NCI-H460 (cell line): ENCODE data around the gene TIAM2. TPM values are rescaled to one million over a fixed set of nuclear protein-coding genes. Genes with fewer than 3 reads are reported as not detected.
"Not testable (repeated sequence)": the region's sequence is repeated elsewhere in the genome, so short reads cannot be mapped to it uniquely, and the experiment has no call there.

Experiments used
- DNase-seq: peaks from one replicate; pipeline ENCODE4 v3.0.0-alpha.2; 2016; ENCODE audit warnings: low read depth; ENCODE audit errors: extremely low read depth
- total RNA-seq: library from RNA; depleted of rRNA; stranded (reverse); fragments of >200 nt; shearing (Covaris generic); gene quantifications from 2 replicates; pipeline ENCODE4 v1.2.3, GENCODE V29; 2014

Gene TIAM2
- total RNA-seq, 1 experiment from 2014 or later = 2.8 TPM

DNA sequence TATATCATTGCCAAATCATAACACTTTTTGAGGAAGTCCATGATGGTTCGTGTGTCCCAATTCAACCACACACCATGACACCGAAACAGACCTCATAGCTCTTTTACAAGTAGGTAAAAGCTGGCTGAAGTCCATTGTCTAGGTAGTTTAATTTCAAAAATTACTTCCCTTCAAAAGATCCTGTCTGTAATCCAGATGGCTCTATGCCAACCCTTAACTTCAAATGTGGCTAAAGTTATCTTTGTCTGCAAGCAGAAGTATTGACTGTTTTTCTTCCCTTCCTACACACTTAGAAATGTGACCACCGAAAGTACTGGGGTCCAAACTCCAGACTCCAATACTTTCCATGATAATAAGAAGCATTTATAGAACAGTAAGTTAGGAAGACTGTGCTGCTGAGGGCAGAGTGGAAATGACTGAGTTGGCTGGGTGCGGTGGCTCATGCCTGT is 8.3 kb upstream of the TIAM2 start:
- DNase-seq = no peak

DNA sequence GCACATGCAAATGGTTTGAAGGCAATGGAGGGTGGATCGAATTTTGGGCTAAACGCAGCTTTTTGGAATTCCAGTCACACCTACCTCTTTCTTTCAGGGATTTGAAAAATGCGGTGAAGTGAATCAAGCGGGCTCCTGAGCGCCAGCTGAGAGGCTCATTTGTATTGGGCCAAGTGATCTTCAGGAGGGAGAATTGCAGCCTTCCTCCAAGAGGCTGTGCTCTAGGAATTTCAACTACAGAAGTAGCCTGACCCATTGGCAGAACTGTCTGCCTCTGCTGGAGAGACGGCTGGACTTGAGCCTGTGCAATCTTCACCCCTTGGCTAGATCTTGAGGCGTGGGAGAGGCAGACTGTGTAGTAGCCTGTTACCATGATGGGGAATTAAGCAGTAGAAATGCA is 5.7 kb upstream of the TIAM2 start:
- DNase-seq = no peak

DNA sequence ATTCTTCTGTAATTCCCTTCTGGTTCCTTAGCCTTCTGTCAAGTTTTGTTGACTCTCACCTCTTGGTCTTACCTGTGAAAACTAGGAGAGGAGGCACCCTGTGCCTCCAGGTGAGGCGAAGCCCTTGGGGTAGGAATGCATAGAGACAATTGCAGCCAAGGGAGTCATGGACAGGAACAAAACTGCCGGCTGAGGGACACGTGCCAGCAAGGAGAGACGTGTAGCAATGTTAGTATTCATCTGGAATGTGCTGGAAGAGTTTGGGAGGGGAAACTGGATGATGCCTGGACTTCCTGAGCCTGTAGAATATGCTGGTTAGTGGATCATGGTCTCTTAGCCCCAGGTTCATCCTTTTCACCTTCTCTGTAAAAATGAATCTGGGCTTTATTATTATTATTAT is 3.9 kb upstream of the TIAM2 start:
- DNase-seq = no peak

DNA sequence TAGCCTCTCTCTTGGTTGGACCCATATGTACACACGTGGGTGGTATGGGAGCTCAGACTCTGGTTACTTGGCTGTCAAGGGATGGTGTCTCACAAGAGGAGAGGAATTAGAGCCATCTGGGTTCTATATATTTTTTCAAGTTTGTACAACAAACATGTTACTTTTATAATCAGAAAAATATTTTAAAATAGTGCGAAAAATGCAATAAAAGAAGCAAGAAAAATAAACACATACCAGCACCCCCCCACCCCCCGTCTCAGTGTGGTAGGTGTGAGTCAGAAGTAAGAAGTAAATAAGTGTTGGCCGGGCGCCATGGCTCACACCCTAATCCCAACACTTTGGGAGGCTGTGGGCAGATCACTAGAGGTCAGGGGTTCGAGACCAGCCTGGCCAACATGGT is 2.1 kb upstream of the TIAM2 start:
- DNase-seq = no peak

DNA sequence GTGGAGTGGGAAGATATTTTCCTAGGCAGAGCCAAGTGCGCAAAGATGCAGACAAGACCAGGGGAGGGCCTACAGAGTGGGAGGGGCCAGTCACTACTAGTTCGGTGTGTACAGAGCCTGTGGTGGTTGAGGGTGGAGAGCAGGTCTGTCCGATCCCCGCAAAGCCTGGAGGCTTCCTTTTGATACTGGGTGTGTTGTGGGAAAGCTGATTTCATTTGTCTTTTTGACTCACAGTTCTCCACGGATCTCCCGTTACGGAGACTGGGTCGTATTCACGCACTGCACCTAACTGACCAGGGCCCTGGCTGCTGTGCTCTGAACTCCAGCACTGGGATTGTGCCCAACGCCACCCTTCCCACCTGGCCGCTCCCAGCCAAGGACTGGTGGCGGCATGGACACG is 1.4 kb upstream of the TIAM2 start:
- DNase-seq = no peak

DNA sequence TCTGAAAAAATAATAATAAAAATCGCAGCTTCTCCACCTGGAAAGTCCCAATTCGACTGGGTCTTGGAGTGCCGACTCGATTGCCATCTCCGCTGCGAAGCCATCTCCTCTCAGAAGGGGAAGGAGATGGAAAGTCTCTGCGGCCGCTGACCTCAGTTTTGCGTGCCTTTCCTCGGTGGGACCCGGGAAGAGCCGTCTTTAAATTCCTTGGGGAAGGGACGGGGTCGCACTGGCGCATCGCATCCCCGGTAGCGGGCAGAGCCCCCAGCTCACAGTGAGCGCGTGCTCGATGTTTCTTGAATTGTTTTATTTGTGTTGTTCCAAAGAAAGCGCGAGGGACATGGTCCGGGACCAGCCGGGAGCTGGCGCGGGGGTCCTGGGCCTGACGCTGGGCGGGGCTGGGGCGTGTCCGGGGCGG is 270 bp upstream of the TIAM2 start:
- DNase-seq = no peak

DNA sequence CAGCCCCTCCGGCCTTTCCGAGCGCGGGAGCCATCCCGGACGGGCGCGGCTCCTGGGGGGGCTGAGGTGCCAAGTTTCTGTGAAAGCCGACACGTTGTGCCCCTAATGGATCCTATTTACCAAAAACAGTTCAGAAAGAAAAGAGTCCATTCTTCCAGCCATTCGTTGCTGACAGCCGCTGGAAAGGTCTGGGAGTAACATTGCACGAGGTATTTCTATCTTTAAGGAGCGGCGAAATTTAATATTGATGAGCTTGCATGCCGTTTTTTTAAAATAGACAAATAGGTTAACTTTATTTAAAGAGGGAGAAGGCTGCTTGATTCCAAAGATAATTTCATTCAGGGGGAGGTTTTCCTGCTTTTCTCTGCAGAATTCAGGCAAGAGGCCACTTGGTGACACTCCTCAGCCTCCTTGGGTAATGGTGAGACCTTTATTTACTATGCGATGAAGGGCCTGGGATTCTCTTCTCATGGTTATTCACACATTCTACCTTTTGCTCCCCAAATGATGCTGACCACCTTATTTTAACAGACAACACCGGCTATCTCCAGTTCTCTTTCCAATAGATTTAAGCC is 988 bp downstream of the TIAM2 start:
- no peak for DNase-seq

DNA sequence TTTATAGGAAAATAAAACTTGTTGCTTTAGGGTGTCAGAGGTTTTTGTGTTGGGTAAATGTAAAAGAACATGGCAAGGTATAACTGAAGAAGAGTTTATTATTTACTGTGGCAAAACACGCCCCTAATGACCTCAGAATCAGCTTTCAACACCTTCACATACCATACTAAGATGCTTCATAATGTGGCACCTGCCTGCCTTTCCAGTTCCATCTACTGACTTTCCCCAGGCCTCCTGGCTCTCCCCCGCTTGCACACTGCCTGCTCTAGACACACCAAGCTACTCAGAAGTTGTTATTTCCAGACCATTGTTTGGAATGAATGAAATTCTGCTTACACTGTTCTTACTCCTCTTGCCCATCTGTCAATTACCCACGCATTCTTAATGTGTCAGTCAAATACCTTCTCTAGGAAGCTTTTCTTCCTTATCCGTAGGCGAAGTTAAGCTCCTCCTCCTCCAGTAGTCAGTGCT is 1.8 kb downstream of the TIAM2 start:
- no peak for DNase-seq

DNA sequence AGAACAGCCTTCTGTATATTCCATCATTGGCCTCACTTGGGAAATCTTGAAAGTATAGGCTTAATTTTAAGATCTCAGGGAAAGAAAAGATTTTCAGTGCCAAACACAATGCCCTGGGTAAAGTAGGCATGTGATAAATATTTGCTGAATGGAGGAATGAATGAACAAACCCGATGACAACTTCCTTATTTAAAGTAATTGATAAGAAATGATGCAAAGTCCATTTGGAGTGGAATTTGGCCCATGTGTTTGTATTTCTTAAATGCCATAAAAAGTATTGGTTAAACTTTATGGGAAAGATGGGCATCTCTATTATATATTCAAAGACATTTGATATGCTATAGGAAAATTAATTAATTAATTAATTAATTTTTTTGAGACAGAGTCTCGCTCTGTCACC is 3.7 kb downstream of the TIAM2 start:
- DNase-seq = no peak

DNA sequence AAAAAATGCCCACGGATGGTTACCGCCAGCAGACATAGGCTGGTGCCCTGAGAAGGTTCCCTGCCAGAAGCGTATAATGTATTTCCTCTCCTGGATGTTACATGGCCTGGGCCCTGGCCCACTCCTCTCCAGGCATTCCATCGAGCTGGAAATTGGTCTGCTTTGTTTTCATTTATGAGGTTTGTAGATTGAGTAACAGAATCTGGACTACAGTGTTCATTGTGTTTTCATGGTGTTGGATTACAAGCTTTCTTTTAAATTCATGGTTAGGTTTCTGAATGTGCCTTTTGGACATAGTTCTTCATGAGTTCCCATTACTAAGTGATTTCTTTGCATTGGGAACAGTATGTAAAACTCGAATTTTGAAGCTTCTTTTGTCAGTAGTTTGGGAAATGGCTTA is 6.4 kb downstream of the TIAM2 start:
- no peak for DNase-seq

DNA sequence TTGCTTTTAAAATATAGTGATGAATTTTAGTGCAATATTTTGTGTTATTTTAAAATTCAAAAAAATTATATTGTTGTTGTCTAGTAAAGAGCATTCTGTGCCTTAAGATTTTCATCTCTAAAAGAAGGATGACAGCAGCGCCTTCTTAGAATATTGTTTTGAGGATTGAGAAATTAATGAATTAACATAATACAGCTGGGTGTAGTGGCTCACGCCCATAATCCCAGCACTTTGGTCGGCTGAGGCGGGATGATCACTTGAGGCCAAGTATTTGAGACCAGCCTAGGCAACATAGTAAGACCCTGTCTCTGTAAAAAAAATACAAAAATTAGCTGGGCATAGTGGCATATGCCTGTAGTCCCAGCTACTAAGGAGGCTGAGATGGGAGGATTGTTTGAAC is 6.8 kb downstream of the TIAM2 start:
- no peak for DNase-seq

DNA sequence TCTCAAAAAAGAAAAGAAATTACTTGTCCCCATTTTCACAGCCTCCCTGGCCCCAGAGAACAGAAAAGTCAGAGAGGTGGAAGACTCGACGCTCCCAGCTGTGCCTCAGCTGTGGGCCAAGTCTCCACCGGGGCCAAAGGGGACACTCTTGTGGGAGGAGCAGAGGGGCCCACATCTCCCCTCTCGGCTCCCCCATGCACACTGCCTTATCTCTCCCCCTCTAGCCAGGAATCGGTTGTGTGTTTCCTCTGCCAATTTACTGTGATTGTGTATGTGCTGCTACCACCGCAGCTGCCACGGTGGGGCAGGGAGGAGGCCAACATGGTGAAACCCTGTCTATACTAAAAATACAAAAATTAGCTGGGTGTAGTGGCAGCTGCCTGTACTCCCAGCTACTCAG is 8.4 kb downstream of the TIAM2 start:
- DNase-seq = no peak

DNA sequence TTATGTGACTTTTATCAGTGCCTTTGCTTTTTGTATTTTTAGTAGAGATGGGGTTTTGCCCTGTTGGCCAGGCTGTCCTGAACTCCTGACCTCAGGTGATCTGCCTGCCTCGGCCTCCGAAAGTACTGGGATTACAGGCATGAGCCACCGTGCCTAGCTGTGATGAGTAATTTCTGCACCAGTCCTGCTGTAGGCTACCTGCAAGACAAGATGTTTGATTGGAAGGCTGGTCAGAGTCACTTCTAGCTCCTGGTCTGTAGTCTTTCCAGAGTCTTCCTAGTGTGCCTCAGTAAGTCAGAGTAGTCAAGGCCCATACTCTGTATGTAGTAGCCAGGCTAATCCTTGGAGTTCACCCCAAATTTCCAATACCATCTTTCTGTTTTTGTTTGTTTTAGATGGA is 8.9 kb downstream of the TIAM2 start:
- DNase-seq = no peak

DNA sequence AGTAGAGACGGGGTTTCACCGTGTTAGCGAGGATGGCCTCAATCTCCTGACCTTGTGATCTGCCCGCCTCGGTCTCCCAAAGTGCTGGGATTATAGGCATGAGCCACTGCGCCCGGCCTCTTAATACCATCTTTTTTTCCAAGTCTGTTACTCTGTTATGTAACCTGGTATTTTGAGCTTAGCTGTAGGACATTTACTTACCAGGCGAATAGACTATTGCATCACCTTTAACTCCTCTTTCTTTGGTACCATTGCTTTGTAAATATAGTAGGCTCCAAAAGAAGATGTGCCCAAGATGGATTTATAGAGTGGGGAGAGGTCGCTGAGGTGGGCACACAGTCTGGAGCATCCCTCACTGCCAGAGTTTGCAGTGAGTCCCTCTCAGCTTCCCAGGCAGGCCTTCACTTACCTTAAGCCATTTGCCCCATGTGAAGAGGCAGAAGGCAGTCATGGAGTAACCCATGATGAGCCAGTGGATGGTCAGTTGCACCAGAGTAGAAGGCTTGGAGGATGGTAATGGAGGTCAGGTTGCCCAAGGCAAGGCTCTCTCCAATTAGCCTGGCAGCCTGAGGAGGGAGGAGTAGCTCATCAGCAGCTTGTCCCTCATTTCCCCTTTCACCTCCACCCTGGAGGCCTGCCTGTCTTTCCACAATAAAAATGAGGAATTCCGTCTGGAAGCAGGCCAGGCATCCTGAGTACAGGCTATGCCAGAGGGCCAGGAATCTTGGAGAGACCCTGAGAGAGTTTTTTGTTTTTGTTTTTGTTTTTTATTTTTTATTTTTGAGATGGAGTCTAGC is 9.7 kb downstream of the TIAM2 start:
- no peak for DNase-seq

DNA sequence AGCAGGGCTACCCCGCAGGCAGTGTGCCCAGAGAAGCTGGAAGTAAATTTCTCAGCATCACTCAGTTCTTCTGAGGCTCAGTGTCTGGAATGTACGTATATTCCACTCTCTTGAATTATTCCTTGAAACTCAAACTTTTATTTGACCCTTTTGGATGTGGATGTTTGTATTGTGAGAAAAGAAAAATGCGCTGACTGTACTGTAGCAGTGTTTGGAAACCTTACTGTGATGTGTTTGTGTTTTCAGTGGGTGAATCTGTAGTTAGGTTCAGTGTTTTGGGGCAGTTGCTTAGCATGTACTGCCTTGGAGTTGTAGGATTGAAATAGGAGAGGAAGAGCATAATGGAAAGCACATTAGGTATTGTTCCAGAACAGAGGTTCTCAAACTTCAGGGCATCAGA is 13.5 kb downstream of the TIAM2 start:
- DNase-seq = no peak

DNA sequence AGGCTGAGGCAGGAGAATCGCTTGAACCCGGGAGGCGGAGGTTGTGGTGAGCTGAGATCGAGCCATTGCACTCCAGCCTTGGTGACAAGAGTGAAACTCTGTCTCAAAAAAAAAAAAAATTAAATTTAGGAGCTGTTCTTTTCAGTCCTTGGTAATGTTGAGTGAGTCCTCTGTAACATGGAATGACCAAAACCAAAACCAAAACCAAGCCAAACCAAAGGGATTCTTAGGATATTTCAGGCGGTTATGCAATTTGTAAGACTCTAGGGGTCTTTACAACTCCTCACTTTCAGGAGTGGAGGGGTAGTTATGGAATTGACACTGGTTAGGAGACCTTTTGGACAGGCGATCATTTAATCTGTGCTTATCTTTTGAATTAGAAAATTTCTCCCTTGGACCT is 15.8 kb downstream of the TIAM2 start:
- DNase-seq = no peak

DNA sequence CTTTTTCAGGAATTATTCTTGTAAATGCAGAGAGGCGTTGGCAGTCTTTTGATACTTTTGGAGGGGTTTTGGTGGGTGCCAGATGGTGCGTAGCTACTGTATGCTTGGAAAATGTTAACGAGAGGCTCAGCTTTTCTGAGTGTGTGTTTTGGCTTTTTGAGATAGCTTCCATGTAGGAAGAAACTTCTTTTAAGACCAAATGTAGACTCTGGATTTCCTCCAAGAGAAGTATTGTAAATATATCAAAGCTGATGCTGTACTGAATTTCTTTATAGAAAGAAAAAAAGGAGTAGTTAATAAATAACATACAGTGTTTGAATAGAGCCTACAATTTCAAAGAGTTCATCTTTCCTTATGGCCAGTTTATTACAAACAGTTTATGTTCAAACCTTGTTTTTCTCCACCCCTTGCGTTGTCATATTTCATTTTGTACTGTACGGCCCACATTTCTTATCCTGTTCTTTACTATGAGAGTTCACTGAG is 16.7 kb downstream of the TIAM2 start:
- DNase-seq = no peak

DNA sequence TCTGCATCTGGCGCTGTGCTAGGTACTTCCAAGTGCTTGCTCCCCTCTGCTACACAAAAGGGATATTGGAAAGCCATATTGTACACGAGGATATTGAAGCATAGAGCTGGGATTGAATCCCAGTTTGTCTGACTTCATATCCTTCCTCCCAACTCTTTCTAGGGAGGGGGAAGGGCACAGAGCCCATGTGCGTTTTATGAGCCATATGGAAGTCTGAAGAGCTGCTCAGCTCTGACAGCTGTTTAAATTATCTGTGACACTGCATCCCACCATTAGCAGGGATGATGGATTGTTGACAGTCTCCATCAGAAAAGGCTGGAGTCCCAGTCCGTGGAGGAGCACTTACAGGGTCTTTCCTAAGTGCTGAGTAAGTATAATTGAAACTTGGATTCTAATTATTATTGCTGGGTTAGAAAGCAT is 18.4 kb downstream of the TIAM2 start:
- no peak for DNase-seq

DNA sequence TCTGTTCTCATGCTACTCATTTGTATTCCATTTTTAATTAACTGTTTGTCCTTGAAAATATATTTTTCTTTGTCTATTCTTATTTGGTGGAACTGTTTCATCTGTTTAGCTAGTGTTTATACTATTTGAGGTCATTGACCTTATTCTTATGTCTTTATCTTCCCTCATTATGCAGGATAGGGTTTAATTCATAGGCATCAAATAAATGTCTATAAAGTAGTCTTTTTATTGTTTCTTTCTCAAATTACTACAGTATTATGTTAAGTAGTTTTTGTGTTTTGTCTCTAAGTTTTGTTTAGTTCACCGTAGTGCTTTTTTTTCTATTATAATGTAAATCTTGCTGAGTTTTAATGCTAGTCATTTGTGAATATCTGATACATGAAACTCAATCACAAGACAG is 19.0 kb downstream of the TIAM2 start:
- no peak for DNase-seq

DNA sequence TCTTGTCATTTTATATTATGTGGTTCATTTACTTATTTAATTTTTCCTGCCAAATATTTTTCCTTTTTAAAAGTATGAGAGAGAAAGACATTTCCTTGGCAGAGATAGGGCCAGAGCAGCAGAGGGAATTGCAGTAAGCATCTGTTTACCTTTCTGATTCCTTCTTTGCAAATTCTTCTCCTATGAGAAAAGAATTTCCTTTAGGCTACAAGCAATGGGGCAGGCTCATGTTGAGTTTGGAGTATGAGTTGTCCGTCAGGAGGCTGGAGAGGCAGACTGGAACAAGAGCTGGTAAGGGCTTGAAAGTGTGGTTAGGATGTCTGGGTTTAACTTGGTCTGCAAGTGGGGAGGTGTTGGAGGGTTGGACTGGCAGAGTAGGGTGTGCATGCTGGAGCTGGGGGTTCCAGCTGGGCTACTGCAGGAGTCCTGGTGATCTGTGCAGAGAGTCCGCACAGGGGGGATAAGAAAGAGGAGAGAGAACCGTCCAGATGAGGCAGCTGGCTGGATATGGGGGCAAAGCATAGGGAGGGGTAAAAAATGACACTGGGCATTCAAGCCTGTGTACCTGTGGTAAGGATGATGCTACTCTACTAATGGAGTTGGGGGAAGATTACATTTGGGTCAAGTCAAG is 19.7 kb downstream of the TIAM2 start:
- DNase-seq = no peak

DNA sequence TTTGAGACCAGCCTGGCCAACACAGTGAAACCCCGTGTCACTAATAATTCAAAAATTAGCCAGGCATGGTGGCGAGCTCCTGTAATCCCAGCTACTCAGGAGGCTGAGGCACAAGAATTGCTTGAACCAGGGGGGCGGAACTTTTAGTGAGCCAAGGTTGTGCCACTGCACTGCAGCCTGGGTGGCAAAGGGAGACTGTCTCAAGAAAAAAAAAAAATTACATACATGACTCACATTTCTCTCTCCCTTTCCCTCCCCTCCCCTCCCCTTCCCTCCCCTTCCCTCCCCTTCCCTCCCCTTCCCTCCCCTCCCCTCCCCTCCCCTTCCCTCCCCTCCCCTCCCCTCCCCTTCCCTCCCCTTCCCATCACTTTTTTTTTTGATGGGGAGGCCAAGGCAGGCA is 23.3 kb downstream of the TIAM2 start:
- not testable (repeated sequence) for DNase-seq

DNA sequence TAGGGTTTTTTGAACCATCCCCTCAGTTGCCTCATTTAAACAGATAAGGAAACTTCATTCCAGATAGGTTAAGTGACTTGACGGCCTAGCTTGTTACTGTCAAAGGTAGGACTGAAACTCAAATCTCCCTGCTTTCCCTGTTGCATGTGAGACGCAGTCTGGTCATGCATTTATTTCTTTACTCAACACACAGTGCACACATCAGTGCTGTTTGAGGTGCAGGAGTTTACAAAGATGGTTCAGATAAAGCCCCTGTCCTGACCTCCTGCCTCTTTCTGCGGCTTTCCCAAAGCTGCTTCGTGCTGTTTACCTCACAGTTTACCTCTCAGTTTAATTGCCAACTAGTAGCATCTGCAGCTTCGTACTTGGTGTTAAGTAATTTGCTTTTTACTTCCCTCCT is 26.6 kb downstream of the TIAM2 start:
- DNase-seq = no peak
